Spleen (tissue), 7 donors: Measurements from ENCODE around the gene YTHDC1.

ENCODE experiments used
- POLR2A ChIP-seq, 3 donors: fragments of 450-650 bp; IDR thresholded peaks; one replicate each; pipeline ENCODE4 v1.5.1; 2017; ENCODE audit warnings: antibody characterized with exemption in 3 of 3, mild to moderate bottlenecking in 1 of 3
- POLR2AphosphoS5 ChIP-seq, 3 donors: sonication (generic); formaldehyde crosslinking; IDR thresholded peaks; one replicate each; pipeline ENCODE4 v1.5.1; 2017; ENCODE audit warnings: antibody characterized with exemption in 3 of 3
- TF ChIP-seq, protein P1 (sequence below), 11 experiments: fragments of 200-600 bp in 7 of 11; fragments of 450-650 bp in 4 of 11; sonication (generic) in 4 of 11; IDR thresholded peaks in 8 of 11; conservative IDR thresholded peaks in 3 of 11; 1 replicate in 7 of 11; 2 replicates in 4 of 11; pipeline versions ENCODE4 v1.4.0 to v1.8.0; 2016 to 2021; ENCODE audit warnings: antibody characterized with exemption in 11 of 11, inconsistent platforms in 4 of 11, mild to moderate bottlenecking in 1 of 11
- donor health status: DM: no; HTN: no; CAD: no; lungs with moderate emphysema.
- donor health status: DM: no; HTN: no; CAD: no.
- donor health status: DM: no; HTN: no; CAD: no.

DNA sequence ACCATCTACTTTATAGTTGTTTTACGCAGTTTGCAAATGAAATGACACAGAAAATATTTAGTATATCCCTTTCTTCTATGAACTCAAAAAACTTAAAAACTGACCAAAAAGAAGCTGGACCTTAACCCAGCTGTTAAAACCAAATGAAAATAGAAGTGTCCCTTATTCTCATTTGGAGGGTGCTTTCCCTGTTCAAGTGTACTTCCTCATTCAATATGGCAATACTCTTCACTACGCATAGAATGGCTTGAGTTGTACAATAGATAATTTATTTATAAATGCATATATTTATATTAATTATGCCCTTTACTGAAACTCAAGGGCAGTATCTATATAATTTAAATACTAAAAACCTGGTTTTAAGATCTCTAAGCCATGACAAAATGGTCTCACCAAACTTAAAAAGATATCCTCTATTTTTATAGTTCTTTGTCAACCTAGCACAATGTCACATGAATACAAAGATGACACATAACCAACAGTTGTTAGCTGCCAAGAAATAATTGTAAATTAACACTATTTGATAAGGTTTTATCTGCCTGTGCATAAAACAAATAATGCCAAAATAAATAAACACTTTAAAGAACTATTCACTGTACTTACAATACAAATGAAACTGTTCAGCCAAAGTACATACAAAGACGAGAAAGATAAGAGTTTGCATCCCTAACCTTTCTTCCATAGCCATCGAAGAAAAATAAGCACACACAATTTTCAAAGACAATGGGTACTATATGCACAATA lies 25.2 kb downstream of the YTHDC1 start:
- TF ChIP-seq, protein P1, sequence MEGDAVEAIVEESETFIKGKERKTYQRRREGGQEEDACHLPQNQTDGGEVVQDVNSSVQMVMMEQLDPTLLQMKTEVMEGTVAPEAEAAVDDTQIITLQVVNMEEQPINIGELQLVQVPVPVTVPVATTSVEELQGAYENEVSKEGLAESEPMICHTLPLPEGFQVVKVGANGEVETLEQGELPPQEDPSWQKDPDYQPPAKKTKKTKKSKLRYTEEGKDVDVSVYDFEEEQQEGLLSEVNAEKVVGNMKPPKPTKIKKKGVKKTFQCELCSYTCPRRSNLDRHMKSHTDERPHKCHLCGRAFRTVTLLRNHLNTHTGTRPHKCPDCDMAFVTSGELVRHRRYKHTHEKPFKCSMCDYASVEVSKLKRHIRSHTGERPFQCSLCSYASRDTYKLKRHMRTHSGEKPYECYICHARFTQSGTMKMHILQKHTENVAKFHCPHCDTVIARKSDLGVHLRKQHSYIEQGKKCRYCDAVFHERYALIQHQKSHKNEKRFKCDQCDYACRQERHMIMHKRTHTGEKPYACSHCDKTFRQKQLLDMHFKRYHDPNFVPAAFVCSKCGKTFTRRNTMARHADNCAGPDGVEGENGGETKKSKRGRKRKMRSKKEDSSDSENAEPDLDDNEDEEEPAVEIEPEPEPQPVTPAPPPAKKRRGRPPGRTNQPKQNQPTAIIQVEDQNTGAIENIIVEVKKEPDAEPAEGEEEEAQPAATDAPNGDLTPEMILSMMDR (IDR thresholded peaks at IDR 0.05 in 8 of 11, conservative IDR thresholded peaks at IDR 0.05 in 3 of 11) = no peak
- TF ChIP-seq POLR2AphosphoS5 (IDR thresholded peaks at IDR 0.05) = no peak
- no peak for TF ChIP-seq POLR2A (IDR thresholded peaks at IDR 0.05)
